HG02798 (cell line): Measurements from ENCODE around the gene MRPL53.

ENCODE experiments used
- ATAC-seq: cut with Tn5 transposase; IDR thresholded peaks from one replicate; pipeline ENCODE4 v1.9.1; 2021; ENCODE audit warnings: mild to moderate bottlenecking; ENCODE audit not compliant: unreplicated experiment, poor library complexity

Gene MRPL53

GRCh38 chr2:74429487-74430451 lies 42.7 kb downstream of the MRPL53 start:
- no peak for ATAC-seq

DNA sequence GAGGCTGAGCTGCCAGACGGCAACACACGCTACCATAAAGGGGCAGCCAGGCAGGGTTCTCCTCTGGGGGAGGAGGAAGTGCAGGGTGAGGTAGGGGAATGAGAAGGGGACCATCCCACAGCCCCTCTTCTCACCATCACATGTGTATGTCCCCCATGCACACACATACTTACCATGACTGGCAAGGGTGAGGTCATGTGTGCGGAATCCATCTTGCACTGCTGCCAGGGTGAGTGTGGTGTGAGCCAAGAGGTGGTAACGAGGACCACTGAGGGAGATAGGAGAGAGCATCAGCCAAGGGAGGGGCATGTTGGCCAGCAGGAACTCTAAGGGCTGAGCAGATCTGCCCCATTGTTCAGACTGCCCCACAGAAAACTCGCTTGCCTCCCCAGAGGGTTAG lies 43.8 kb downstream of the MRPL53 start:
- ATAC-seq, result no peak

- no peak for ATAC-seq
Measured at GRCh38 chr2:74427551-74427950, 44.9 kb downstream of the MRPL53 start.

- no peak for ATAC-seq
Measured at GRCh38 chr2:74426181-74426758, 46.2 kb downstream of the MRPL53 start.

DNA sequence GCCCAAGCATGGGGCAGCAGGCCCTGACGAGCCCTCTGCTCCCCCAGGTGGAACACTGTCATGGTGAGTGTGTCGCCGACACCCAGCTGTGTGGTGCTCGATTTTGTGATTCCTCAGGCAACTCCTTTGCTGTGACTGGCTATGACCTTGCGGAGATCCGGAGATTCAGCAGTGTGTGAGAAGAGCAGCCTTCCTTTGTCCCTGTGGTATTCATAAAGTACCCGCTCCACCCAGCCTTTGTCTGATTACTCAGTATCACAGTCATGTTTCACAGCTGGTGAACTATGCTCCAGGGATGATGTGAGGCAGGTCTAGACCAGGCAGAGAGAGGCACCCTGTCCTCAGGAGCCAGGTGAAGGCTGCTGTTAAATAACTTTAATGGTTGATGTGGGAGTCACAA lies 47.0 kb downstream of the MRPL53 start:
- ATAC-seq, result no peak

- no peak for ATAC-seq
Measured at GRCh38 chr2:74424995-74425406, 47.5 kb downstream of the MRPL53 start.

DNA sequence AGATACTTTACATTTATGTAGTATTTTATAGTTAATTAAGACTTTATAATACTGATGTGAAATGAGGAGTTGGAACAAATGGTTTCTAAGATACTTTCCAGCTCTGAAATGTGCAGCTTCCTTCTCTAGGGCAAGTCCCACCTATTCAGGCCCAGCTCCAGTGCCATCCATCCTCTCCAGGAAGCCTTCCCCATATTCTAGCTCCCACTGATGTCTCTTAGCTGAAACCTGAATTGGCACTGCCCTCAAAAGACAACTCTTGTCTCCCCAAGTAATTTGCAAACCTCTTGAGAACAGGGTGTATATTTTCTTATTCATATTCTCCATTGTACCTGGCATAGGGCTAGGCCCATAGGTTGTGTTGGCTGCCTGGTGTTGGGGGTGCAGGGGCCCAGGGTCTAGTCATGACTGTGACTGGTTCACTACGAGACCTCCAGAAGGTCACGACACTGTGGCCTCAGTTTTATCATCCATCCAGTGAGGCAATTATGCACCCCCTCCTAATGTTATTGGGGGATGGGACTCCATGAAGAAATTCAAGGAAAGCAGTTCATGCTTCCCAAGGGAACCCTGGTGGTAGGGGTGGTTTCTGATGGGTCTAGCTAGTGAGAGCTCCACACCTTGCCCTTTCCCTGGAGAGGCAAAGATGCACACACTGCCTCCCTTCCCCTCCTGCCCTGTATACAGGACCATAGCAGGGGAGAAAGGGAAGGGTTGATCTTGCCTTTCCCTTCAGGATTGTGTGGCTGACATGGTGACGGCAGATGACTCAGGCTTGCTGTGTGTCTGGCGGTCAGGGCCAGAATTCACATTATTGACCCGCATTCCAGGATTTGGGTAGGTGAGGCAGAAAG lies 48.1 kb downstream of the MRPL53 start:
- ATAC-seq, result no peak

- no peak for ATAC-seq
Measured at GRCh38 chr2:74423231-74424095, 49.0 kb downstream of the MRPL53 start.
